GM23338 (cell line): ENCODE data around the gene INSRR. TPM values are rescaled to one million over a fixed set of nuclear protein-coding genes. Genes with fewer than 3 reads are reported as not detected.

ENCODE experiments used
- ATAC-seq: fragments of 200-7000 bp; cut with Tn5 transposase; 3 replicates; pipeline ENCODE4 v1.9.1; 2020
- DNase-seq: peaks from one replicate; pipeline ENCODE4 v3.0.0-alpha.2; 2015; ENCODE audit warnings: low spot score
- H2AFZ ChIP-seq: fragments of 200-600 bp; sonication (generic); 2 replicates; pipeline ENCODE4 v1.8.0; 2016; ENCODE audit warnings: antibody characterized with exemption, mild to moderate bottlenecking, moderate library complexity
- H3F3A ChIP-seq: fragments of 200-600 bp; sonication (generic); replicated peaks from 2 replicates; pipeline ENCODE4 v1.8.0; 2017; ENCODE audit warnings: antibody characterized with exemption, mixed run types, low read depth
- H3K27ac ChIP-seq: fragments of 200-600 bp; sonication (generic); 2 replicates; pipeline ENCODE4 v1.6.1; 2016; ENCODE audit warnings: low read depth
- H3K27me3 ChIP-seq: fragments of 200-600 bp; sonication (generic); 2 replicates; pipeline ENCODE4 v1.8.0; 2016; ENCODE audit warnings: mild to moderate bottlenecking, mixed run types, moderate library complexity; ENCODE audit not compliant: insufficient read depth
- H3K36me3 ChIP-seq: fragments of 200-600 bp; sonication (generic); 2 replicates; pipeline ENCODE4 v1.8.0; 2016; ENCODE audit warnings: mild to moderate bottlenecking; ENCODE audit not compliant: insufficient read depth
- H3K4me1 ChIP-seq: fragments of 200-600 bp; sonication (generic); 2 replicates; pipeline ENCODE4 v1.8.0; 2016; ENCODE audit warnings: mild to moderate bottlenecking, moderate library complexity; ENCODE audit not compliant: insufficient read depth
- H3K4me2 ChIP-seq: fragments of 200-600 bp; sonication (generic); 2 replicates; pipeline ENCODE4 v1.7.1; 2017; ENCODE audit warnings: mixed run types
- H3K4me3 ChIP-seq: fragments of 200-600 bp; sonication (generic); 2 replicates; pipeline ENCODE4 v1.6.1; 2016; ENCODE audit warnings: mixed run types
- H3K79me2 ChIP-seq: fragments of 200-600 bp; sonication (generic); replicated peaks from 2 replicates; pipeline ENCODE4 v1.8.0; 2017; ENCODE audit warnings: mild to moderate bottlenecking; ENCODE audit not compliant: insufficient read depth
- H3K9me2 ChIP-seq: fragments of 200-600 bp; sonication (generic); 2 replicates; pipeline ENCODE4 v1.8.0; 2017; ENCODE audit not compliant: insufficient read depth
- H4K20me1 ChIP-seq: fragments of 200-600 bp; sonication (generic); replicated peaks from 2 replicates; pipeline ENCODE4 v1.8.0; 2017; ENCODE audit warnings: mild to moderate bottlenecking; ENCODE audit not compliant: insufficient read depth
- H3K27ac Mint-ChIP-seq: 2 replicates; pipeline ENCODE4 v1.8.0; 2020; ENCODE audit warnings: inconsistent platforms, mild to moderate bottlenecking, moderate library complexity, mixed read lengths
- H3K27me3 Mint-ChIP-seq: 3 replicates; pipeline ENCODE4 v1.8.0; 2022; ENCODE audit warnings: low read depth, mild to moderate bottlenecking, moderate library complexity, mixed read lengths, inconsistent platforms; ENCODE audit not compliant: insufficient read depth, poor library complexity
- H3K36me3 Mint-ChIP-seq: 3 replicates; pipeline ENCODE4 v1.8.0; 2021; ENCODE audit warnings: low read depth, mild to moderate bottlenecking, inconsistent platforms, moderate library complexity, mixed read lengths
- H3K4me1 Mint-ChIP-seq: 3 replicates; pipeline ENCODE4 v1.8.0; 2020; ENCODE audit warnings: mild to moderate bottlenecking, inconsistent platforms, mixed read lengths
- H3K4me3 Mint-ChIP-seq: 3 replicates; pipeline ENCODE4 v1.8.0; 2021; ENCODE audit warnings: moderate library complexity, mild to moderate bottlenecking, inconsistent platforms, mixed read lengths
- H3K9me3 Mint-ChIP-seq: 3 replicates; pipeline ENCODE4 v1.8.0; 2020; ENCODE audit warnings: moderate library complexity, mild to moderate bottlenecking, inconsistent platforms, mixed read lengths
- CREB1 ChIP-seq: fragments of 250-450 bp; sonication (Bioruptor Pico); IDR thresholded peaks from 2 replicates; pipeline ENCODE4 v1.5.0; 2020; ENCODE audit warnings: low read depth, mild to moderate bottlenecking, moderate library complexity
- ETS1 ChIP-seq: IDR thresholded peaks from 2 replicates; pipeline ENCODE4 v1.6.1; 2016; ENCODE audit warnings: antibody characterized with exemption
- EZH2 ChIP-seq: fragments of 200-600 bp; sonication (generic); IDR thresholded peaks from one replicate; pipeline ENCODE4 v1.8.0; 2017; ENCODE audit warnings: antibody characterized with exemption, mild to moderate bottlenecking, low read depth; ENCODE audit not compliant: unreplicated experiment
- EZH2phosphoT487 ChIP-seq: fragments of 200-600 bp; sonication (generic); IDR thresholded peaks from one replicate; pipeline ENCODE4 v1.8.1; 2018; ENCODE audit warnings: antibody characterized with exemption; ENCODE audit not compliant: unreplicated experiment
- JUNB ChIP-seq: IDR thresholded peaks from one replicate; pipeline ENCODE4 v1.6.1; 2016; ENCODE audit warnings: antibody characterized with exemption; ENCODE audit not compliant: unreplicated experiment
- NANOG ChIP-seq: IDR thresholded peaks from 2 replicates; pipeline ENCODE4 v1.6.1; 2016; ENCODE audit warnings: antibody characterized with exemption, borderline replicate concordance
- POLR2AphosphoS5 ChIP-seq: IDR thresholded peaks from 2 replicates; pipeline ENCODE4 v1.6.1; 2016; ENCODE audit warnings: antibody characterized with exemption, low read depth
- STAT1 ChIP-seq: IDR thresholded peaks from one replicate; pipeline ENCODE4 v1.6.1; 2016; ENCODE audit warnings: antibody characterized with exemption; ENCODE audit not compliant: unreplicated experiment
- ZNF114 ChIP-seq: fragments of 250-450 bp; sonication (Bioruptor Pico); IDR thresholded peaks from 2 replicates; pipeline ENCODE4 v1.5.0; 2020; ENCODE audit warnings: mild to moderate bottlenecking, moderate library complexity
- ZNF331 ChIP-seq: fragments of 250-450 bp; sonication (Bioruptor Pico); IDR thresholded peaks from 2 replicates; pipeline ENCODE4 v1.5.0; 2020; ENCODE audit warnings: low read depth, mild to moderate bottlenecking, moderate library complexity
- polyA plus RNA-seq: library from polyadenylated mRNA; unstranded; fragments of >200 nt; fragmentation: Nextera tagmentation; extraction: Ambion mirVana; gene quantifications from 2 replicates; pipeline ENCODE4 v1.2.1, GENCODE V29; 2016
- total RNA-seq: library from RNA; depleted of rRNA; stranded (reverse); fragments of >200 nt; shearing (Covaris generic); gene quantifications from 2 replicates; pipeline ENCODE4 v1.2.3, GENCODE V29; 2014
- TF ChIP-seq, protein P1 (sequence below): IDR thresholded peaks from one replicate; pipeline ENCODE4 v1.6.1; 2018; ENCODE audit warnings: antibody characterized with exemption; ENCODE audit not compliant: unreplicated experiment
- TF ChIP-seq, protein P2 (sequence below): fragments of 250-450 bp; sonication (Bioruptor Pico); IDR thresholded peaks from 2 replicates; pipeline ENCODE4 v1.5.0; 2020; ENCODE audit warnings: mild to moderate bottlenecking, moderate library complexity
- TF ChIP-seq, protein P3 (sequence below), 2 experiments: fragments of 200-600 bp in 1 of 2; sonication (generic) in 1 of 2; conservative IDR thresholded peaks; 2 replicates each; pipeline versions ENCODE4 v1.5.1 to v1.6.1; 2016 to 2017; ENCODE audit warnings: antibody characterized with exemption in 2 of 2, low read depth in 2 of 2, mild to moderate bottlenecking in 2 of 2, moderate library complexity in 1 of 2

The INSRR gene
- total and polyA plus RNA-seq, 2 experiments from 2014 or later = not detected

- H3K4me3 Mint-ChIP-seq = peak overlapping the region; percentile 64
- peak; percentile 83 for ATAC-seq
- H3K36me3 ChIP-seq = no peaks in the 10 kb centered on the region
- peak; percentile 95 for DNase-seq
- peaks cover 68% of the 10 kb centered on the region for H3K27me3 ChIP-seq
- peaks cover 51% of the 10 kb centered on the region for H3K27me3 Mint-ChIP-seq
- H3K9me2 ChIP-seq = no peaks in the 10 kb centered on the region
- H3K4me3 ChIP-seq = peak overlapping the region; percentile 64
- peak overlapping the region; percentile 80 for H3K4me2 ChIP-seq
- no peaks in the 10 kb centered on the region for H3K79me2 ChIP-seq
- no peaks in the 10 kb centered on the region; the same call in 2 of the 3 replicates for H3K36me3 Mint-ChIP-seq
- H3K9me3 Mint-ChIP-seq = no peaks in the 10 kb centered on the region
- H3K4me1 ChIP-seq = peaks cover 5% of the 10 kb centered on the region; the same call in 1 of the 2 replicates
- H3K4me1 Mint-ChIP-seq = peaks cover 28% of the 10 kb centered on the region
- TF ChIP-seq, protein P1, sequence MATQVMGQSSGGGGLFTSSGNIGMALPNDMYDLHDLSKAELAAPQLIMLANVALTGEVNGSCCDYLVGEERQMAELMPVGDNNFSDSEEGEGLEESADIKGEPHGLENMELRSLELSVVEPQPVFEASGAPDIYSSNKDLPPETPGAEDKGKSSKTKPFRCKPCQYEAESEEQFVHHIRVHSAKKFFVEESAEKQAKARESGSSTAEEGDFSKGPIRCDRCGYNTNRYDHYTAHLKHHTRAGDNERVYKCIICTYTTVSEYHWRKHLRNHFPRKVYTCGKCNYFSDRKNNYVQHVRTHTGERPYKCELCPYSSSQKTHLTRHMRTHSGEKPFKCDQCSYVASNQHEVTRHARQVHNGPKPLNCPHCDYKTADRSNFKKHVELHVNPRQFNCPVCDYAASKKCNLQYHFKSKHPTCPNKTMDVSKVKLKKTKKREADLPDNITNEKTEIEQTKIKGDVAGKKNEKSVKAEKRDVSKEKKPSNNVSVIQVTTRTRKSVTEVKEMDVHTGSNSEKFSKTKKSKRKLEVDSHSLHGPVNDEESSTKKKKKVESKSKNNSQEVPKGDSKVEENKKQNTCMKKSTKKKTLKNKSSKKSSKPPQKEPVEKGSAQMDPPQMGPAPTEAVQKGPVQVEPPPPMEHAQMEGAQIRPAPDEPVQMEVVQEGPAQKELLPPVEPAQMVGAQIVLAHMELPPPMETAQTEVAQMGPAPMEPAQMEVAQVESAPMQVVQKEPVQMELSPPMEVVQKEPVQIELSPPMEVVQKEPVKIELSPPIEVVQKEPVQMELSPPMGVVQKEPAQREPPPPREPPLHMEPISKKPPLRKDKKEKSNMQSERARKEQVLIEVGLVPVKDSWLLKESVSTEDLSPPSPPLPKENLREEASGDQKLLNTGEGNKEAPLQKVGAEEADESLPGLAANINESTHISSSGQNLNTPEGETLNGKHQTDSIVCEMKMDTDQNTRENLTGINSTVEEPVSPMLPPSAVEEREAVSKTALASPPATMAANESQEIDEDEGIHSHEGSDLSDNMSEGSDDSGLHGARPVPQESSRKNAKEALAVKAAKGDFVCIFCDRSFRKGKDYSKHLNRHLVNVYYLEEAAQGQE = no peak
- TF ChIP-seq ZNF331 (CRISPR knock-in tag) = no peak
- TF ChIP-seq NANOG = no peak
- peak; percentile 21 for TF ChIP-seq EZH2
- TF ChIP-seq, protein P2, sequence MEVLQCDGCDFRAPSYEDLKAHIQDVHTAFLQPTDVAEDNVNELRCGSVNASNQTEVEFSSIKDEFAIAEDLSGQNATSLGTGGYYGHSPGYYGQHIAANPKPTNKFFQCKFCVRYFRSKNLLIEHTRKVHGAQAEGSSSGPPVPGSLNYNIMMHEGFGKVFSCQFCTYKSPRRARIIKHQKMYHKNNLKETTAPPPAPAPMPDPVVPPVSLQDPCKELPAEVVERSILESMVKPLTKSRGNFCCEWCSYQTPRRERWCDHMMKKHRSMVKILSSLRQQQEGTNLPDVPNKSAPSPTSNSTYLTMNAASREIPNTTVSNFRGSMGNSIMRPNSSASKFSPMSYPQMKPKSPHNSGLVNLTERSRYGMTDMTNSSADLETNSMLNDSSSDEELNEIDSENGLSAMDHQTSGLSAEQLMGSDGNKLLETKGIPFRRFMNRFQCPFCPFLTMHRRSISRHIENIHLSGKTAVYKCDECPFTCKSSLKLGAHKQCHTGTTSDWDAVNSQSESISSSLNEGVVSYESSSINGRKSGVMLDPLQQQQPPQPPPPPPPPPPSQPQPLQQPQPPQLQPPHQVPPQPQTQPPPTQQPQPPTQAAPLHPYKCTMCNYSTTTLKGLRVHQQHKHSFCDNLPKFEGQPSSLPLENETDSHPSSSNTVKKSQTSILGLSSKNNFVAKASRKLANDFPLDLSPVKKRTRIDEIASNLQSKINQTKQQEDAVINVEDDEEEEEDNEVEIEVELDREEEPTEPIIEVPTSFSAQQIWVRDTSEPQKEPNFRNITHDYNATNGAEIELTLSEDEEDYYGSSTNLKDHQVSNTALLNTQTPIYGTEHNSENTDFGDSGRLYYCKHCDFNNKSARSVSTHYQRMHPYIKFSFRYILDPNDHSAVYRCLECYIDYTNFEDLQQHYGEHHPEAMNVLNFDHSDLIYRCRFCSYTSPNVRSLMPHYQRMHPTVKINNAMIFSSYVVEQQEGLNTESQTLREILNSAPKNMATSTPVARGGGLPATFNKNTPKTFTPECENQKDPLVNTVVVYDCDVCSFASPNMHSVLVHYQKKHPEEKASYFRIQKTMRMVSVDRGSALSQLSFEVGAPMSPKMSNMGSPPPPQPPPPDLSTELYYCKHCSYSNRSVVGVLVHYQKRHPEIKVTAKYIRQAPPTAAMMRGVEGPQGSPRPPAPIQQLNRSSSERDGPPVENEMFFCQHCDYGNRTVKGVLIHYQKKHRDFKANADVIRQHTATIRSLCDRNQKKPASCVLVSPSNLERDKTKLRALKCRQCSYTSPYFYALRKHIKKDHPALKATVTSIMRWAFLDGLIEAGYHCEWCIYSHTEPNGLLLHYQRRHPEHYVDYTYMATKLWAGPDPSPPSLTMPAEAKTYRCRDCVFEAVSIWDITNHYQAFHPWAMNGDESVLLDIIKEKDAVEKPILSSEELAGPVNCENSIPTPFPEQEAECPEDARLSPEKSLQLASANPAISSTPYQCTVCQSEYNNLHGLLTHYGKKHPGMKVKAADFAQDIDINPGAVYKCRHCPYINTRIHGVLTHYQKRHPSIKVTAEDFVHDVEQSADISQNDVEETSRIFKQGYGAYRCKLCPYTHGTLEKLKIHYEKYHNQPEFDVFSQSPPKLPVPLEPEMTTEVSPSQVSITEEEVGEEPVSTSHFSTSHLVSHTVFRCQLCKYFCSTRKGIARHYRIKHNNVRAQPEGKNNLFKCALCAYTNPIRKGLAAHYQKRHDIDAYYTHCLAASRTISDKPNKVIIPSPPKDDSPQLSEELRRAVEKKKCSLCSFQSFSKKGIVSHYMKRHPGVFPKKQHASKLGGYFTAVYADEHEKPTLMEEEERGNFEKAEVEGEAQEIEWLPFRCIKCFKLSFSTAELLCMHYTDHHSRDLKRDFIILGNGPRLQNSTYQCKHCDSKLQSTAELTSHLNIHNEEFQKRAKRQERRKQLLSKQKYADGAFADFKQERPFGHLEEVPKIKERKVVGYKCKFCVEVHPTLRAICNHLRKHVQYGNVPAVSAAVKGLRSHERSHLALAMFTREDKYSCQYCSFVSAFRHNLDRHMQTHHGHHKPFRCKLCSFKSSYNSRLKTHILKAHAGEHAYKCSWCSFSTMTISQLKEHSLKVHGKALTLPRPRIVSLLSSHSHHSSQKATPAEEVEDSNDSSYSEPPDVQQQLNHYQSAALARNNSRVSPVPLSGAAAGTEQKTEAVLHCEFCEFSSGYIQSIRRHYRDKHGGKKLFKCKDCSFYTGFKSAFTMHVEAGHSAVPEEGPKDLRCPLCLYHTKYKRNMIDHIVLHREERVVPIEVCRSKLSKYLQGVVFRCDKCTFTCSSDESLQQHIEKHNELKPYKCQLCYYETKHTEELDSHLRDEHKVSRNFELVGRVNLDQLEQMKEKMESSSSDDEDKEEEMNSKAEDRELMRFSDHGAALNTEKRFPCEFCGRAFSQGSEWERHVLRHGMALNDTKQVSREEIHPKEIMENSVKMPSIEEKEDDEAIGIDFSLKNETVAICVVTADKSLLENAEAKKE (CRISPR knock-in tag) = no peak
- TF ChIP-seq POLR2AphosphoS5 = no peak
- no peak for TF ChIP-seq STAT1
- TF ChIP-seq JUNB = no peak
- TF ChIP-seq, protein P3, sequence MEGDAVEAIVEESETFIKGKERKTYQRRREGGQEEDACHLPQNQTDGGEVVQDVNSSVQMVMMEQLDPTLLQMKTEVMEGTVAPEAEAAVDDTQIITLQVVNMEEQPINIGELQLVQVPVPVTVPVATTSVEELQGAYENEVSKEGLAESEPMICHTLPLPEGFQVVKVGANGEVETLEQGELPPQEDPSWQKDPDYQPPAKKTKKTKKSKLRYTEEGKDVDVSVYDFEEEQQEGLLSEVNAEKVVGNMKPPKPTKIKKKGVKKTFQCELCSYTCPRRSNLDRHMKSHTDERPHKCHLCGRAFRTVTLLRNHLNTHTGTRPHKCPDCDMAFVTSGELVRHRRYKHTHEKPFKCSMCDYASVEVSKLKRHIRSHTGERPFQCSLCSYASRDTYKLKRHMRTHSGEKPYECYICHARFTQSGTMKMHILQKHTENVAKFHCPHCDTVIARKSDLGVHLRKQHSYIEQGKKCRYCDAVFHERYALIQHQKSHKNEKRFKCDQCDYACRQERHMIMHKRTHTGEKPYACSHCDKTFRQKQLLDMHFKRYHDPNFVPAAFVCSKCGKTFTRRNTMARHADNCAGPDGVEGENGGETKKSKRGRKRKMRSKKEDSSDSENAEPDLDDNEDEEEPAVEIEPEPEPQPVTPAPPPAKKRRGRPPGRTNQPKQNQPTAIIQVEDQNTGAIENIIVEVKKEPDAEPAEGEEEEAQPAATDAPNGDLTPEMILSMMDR (conservative IDR thresholded peaks at IDR 0.05; ENCODE audit: low read depth in 2 of 2) = peak; percentile 81 to 91
- no peak for TF ChIP-seq ETS1
- peak; percentile 79 for TF ChIP-seq CREB1
- TF ChIP-seq ZNF114 = no peak
- no peak for TF ChIP-seq EZH2phosphoT487
- no peak overlapping the region for H3K27ac Mint-ChIP-seq
- no peaks in the 10 kb centered on the region; the same call in 1 of the 2 replicates for H4K20me1 ChIP-seq
- no peak overlapping the region for H3K27ac ChIP-seq
- H2AFZ ChIP-seq = peak overlapping the region; percentile 70; the same call in 1 of the 2 replicates
- no peaks in the 10 kb centered on the region for H3F3A ChIP-seq
Observed at GRCh38 chr1:156892190-156893047, 33.5 kb upstream of the INSRR start.
